Measurements from ENCODE around the gene PCDH15.
A peak's percentile ranks its signal among the peaks of the same experiment; 100 is the strongest.

PCDH15 gene

GRCh38 chr10:54470324-54470631 lies 330.8 kb downstream of the PCDH15 start:
- peaks cover 10% of the 10 kb centered on the region for H3K4me1 ChIP-seq (ENCODE audit: low read length)
- peak overlapping the region; percentile 80 for H3K4me2 ChIP-seq (ENCODE audit: low read depth, low read length)
- peak overlapping the region; percentile 21; the same call in 1 of the 2 replicates for H3K9ac ChIP-seq (ENCODE audit: low read length)
- H3K9me3 ChIP-seq (replicated peaks; ENCODE audit: insufficient read depth, low read length) = no peaks in the 10 kb centered on the region
- TF ChIP-seq EZH2phosphoT487 (IDR thresholded peaks at IDR 0.05; ENCODE audit: low read length) (no peak), CTCF (IDR thresholded peaks at IDR 0.05; ENCODE audit: low read length) (no peak), EZH2 (optimal IDR thresholded peaks at IDR 0.05; ENCODE audit: low read depth, low read length) (no peak)
- no peaks in the 10 kb centered on the region for H3K36me3 ChIP-seq (replicated peaks; ENCODE audit: insufficient read depth, low read length)
- H4K20me1 ChIP-seq (ENCODE audit: insufficient read depth, low read length) = no peaks in the 10 kb centered on the region
- peak overlapping the region; percentile 60; the same call in 1 of the 2 replicates for H3K27ac ChIP-seq (ENCODE audit: low read length)
- peak overlapping the region; percentile 87 for H2AFZ ChIP-seq (ENCODE audit: low read length)
- H3K27me3 ChIP-seq (replicated peaks; ENCODE audit: insufficient read depth, low read length) = no peaks in the 10 kb centered on the region
- H3K79me2 ChIP-seq (ENCODE audit: low read length) = no peaks in the 10 kb centered on the region
- peak overlapping the region; percentile 53 for H3K4me3 ChIP-seq (ENCODE audit: low read length)
- H3F3A ChIP-seq (ENCODE audit: insufficient read depth, low read length) = peaks cover 7% of the 10 kb centered on the region; the same call in 1 of the 2 replicates
- no peaks in the 10 kb centered on the region for H3K9me2 ChIP-seq (replicated peaks; ENCODE audit: insufficient read depth, low read length)
- DNase-seq = no peak

GRCh38 chr10:54469587-54470323 lies 331.3 kb downstream of the PCDH15 start:
- peak overlapping the region; percentile 53 for H3K4me3 ChIP-seq (ENCODE audit: low read length)
- peak overlapping the region; percentile 21; the same call in 1 of the 2 replicates for H3K9ac ChIP-seq (ENCODE audit: low read length)
- H2AFZ ChIP-seq (ENCODE audit: low read length) = peak overlapping the region; percentile 87
- peak overlapping the region; percentile 60; the same call in 1 of the 2 replicates for H3K27ac ChIP-seq (ENCODE audit: low read length)
- peaks cover 10% of the 10 kb centered on the region for H3K4me1 ChIP-seq (ENCODE audit: low read length)
- DNase-seq = peak; percentile 84
- H4K20me1 ChIP-seq (ENCODE audit: insufficient read depth, low read length) = no peaks in the 10 kb centered on the region
- H3K4me2 ChIP-seq (ENCODE audit: low read depth, low read length) = peak overlapping the region; percentile 80
- H3F3A ChIP-seq (ENCODE audit: insufficient read depth, low read length) = peaks cover 7% of the 10 kb centered on the region; the same call in 1 of the 2 replicates
- H3K36me3 ChIP-seq (replicated peaks; ENCODE audit: insufficient read depth, low read length) = no peaks in the 10 kb centered on the region
- TF ChIP-seq EZH2phosphoT487 (IDR thresholded peaks at IDR 0.05; ENCODE audit: low read length) (no peak), EZH2 (optimal IDR thresholded peaks at IDR 0.05; ENCODE audit: low read depth, low read length) (no peak), CTCF (IDR thresholded peaks at IDR 0.05; ENCODE audit: low read length) (no peak)
- no peaks in the 10 kb centered on the region for H3K9me3 ChIP-seq (replicated peaks; ENCODE audit: insufficient read depth, low read length)
- H3K9me2 ChIP-seq (replicated peaks; ENCODE audit: insufficient read depth, low read length) = no peaks in the 10 kb centered on the region
- H3K27me3 ChIP-seq (replicated peaks; ENCODE audit: insufficient read depth, low read length) = no peaks in the 10 kb centered on the region
- no peaks in the 10 kb centered on the region for H3K79me2 ChIP-seq (ENCODE audit: low read length)

- Histone ChIP-seq H3K9me2 (replicated peaks; ENCODE audit: insufficient read depth, low read length) (no peaks in the 10 kb centered on the region), H3F3A (ENCODE audit: insufficient read depth, low read length) (no peaks in the 10 kb centered on the region), H3K9ac (ENCODE audit: low read length) (no peak overlapping the region), H3K4me1 (ENCODE audit: low read length) (no peaks in the 10 kb centered on the region), H3K4me2 (ENCODE audit: low read depth, low read length) (no peak overlapping the region), H3K27me3 (replicated peaks; ENCODE audit: insufficient read depth, low read length) (no peaks in the 10 kb centered on the region), H3K36me3 (replicated peaks; ENCODE audit: insufficient read depth, low read length) (no peaks in the 10 kb centered on the region), H3K79me2 (ENCODE audit: low read length) (no peaks in the 10 kb centered on the region), H4K20me1 (ENCODE audit: insufficient read depth, low read length) (no peaks in the 10 kb centered on the region), H3K9me3 (replicated peaks; ENCODE audit: insufficient read depth, low read length) (no peaks in the 10 kb centered on the region), H3K27ac (ENCODE audit: low read length) (no peak overlapping the region), H3K4me3 (ENCODE audit: low read length) (no peak overlapping the region), H2AFZ (ENCODE audit: low read length) (no peak overlapping the region)
- TF ChIP-seq CTCF (IDR thresholded peaks at IDR 0.05; ENCODE audit: low read length) = no peak
- no peak for TF ChIP-seq EZH2 (optimal IDR thresholded peaks at IDR 0.05; ENCODE audit: low read depth, low read length)
- no peak for TF ChIP-seq EZH2phosphoT487 (IDR thresholded peaks at IDR 0.05; ENCODE audit: low read length)
- DNase-seq = no peak
Measured at GRCh38 chr10:54454271-54454670, 346.8 kb downstream of the PCDH15 start.

Data from MM.1S (cell line).